Endothelial cell (in vitro differentiated cells): ENCODE data around the gene CFAP141. TPM values are rescaled to one million over a fixed set of nuclear protein-coding genes. Genes with fewer than 3 reads are reported as not detected.

ENCODE experiments used
- DNase-seq: peaks from one replicate; pipeline ENCODE4 v3.0.0; 2021; ENCODE audit warnings: low spot score
- H3K27ac Mint-ChIP-seq: one replicate; pipeline ENCODE4 v1.8.0; 2021; ENCODE audit warnings: mixed read lengths, inconsistent platforms; ENCODE audit not compliant: unreplicated experiment
- H3K27me3 Mint-ChIP-seq: one replicate; pipeline ENCODE4 v1.8.0; 2021; ENCODE audit warnings: mild to moderate bottlenecking, moderate library complexity, mixed read lengths, inconsistent platforms; ENCODE audit not compliant: unreplicated experiment
- H3K36me3 Mint-ChIP-seq: one replicate; pipeline ENCODE4 v1.8.0; 2021; ENCODE audit warnings: mild to moderate bottlenecking, low read depth, mixed read lengths, inconsistent platforms; ENCODE audit not compliant: unreplicated experiment
- H3K4me1 Mint-ChIP-seq: one replicate; pipeline ENCODE4 v1.8.0; 2021; ENCODE audit warnings: mild to moderate bottlenecking, mixed read lengths, inconsistent platforms; ENCODE audit not compliant: unreplicated experiment
- H3K4me3 Mint-ChIP-seq: one replicate; pipeline ENCODE4 v1.8.0; 2021; ENCODE audit warnings: mild to moderate bottlenecking, mixed read lengths, inconsistent platforms; ENCODE audit not compliant: unreplicated experiment
- H3K9me3 Mint-ChIP-seq: one replicate; pipeline ENCODE4 v1.8.0; 2021; ENCODE audit warnings: mixed read lengths, inconsistent platforms; ENCODE audit not compliant: unreplicated experiment
- total RNA-seq: library from RNA; stranded (reverse); fragmentation: NEBNext Ultra II Directional; extraction: Animal tissue kit (Norgen Biotek cat#: 25700); gene quantifications from one replicate; pipeline ENCODE4 v1.2.1, GENCODE V29; 2021; ENCODE audit not compliant: unreplicated experiment
- TF ChIP-seq, protein P1 (sequence below): fragments of 200-600 bp; sonication (generic); IDR thresholded peaks from one replicate; pipeline ENCODE4 v1.5.0; 2021; ENCODE audit warnings: antibody characterized with exemption; ENCODE audit not compliant: unreplicated experiment

Gene CFAP141
- total RNA-seq, 1 donor from 2014 or later = not detected

DNA sequence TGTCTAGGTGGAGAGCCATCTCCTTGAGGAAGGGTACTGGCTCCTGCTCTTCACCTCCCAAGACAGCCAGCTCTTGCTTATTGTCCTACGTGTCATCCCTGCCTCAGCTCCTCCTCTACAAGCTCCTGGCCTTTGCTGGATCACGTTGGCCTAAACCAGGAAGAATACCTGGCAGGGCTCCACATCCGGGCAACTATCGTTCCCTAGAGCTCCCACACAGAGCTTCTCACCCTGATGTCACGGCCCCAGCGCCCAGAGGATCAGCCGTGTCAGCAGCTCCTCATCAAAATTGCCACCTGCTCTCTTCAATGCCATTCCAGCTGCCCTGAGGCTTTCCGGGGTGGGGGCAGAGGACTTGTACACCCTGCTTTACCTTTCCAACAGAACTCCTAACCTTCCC, 12.3 kb downstream of the CFAP141 start:
- Mint-ChIP-seq H3K4me1 (peaks cover 14% of the 10 kb centered on the region), H3K4me3 (no peak overlapping the region), H3K27me3 (peaks cover 7% of the 10 kb centered on the region), H3K9me3 (no peaks in the 10 kb centered on the region), H3K36me3 (peaks cover 3% of the 10 kb centered on the region), H3K27ac (no peak overlapping the region)
- TF ChIP-seq, protein P1, sequence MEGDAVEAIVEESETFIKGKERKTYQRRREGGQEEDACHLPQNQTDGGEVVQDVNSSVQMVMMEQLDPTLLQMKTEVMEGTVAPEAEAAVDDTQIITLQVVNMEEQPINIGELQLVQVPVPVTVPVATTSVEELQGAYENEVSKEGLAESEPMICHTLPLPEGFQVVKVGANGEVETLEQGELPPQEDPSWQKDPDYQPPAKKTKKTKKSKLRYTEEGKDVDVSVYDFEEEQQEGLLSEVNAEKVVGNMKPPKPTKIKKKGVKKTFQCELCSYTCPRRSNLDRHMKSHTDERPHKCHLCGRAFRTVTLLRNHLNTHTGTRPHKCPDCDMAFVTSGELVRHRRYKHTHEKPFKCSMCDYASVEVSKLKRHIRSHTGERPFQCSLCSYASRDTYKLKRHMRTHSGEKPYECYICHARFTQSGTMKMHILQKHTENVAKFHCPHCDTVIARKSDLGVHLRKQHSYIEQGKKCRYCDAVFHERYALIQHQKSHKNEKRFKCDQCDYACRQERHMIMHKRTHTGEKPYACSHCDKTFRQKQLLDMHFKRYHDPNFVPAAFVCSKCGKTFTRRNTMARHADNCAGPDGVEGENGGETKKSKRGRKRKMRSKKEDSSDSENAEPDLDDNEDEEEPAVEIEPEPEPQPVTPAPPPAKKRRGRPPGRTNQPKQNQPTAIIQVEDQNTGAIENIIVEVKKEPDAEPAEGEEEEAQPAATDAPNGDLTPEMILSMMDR = no peak
- DNase-seq = no peak

GRCh38 chr1:154192476-154192875, 13.7 kb downstream of the CFAP141 start:
- H3K4me1 Mint-ChIP-seq = peaks cover 14% of the 10 kb centered on the region
- TF ChIP-seq, protein P1 = no peak
- peak overlapping the region; percentile 74 for H3K4me3 Mint-ChIP-seq
- peak overlapping the region; percentile 85 for H3K27ac Mint-ChIP-seq
- DNase-seq = no peak
- H3K36me3 Mint-ChIP-seq = peaks cover 3% of the 10 kb centered on the region
- peaks cover 7% of the 10 kb centered on the region for H3K27me3 Mint-ChIP-seq
- no peaks in the 10 kb centered on the region for H3K9me3 Mint-ChIP-seq

DNA sequence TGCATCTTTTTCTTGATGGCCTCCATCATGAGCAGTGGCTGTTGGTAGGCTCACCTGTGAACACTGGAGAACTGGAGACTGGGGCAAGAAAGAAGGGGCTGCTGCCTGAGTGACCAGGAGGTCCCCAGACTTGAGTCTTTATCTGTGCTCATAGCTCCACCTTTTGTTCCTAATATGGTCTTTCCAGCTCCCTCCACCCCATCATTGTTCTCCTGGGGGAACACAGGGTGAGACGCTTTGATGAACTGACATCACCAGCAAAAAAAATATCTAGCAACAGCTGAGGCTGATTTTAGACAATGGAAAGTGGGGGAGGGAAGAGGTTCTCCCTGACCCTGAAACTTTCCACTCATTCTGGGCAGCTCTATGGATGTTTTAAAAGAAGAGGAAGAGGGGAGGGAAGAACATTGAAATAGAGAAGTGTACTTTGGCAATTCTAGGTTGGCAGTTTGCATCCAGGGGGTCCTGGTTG, 14.1 kb downstream of the CFAP141 start, which contains the start of gene TPM3:
TSS of gene TPM3 (minus strand) at position 111 of the 472 bp plus-strand sequence. CDS start at position 29, 82 bp downstream.
- H3K27ac Mint-ChIP-seq = peak within 1 kb of the TSS; percentile 87
- DNase-seq = no peak

DNA sequence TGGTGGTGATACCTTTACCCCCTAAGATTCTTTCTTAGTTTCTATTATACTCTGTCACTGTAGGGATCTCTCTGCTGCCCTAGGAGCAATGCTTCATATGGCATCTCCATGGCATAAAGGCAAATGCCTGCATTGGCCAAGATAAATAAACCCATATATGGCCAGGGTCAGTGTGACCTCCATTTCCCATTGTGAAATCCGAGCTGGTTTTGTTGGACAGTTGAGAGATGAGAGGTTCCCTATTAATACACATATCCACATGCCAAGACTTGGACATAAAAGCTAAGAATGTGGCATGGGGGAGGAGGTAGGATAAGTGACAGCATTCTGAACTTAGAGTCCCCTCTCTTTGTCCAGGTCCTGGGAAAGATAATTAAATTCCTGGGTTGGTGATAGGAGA, 15.6 kb downstream of the CFAP141 start:
- no peak for DNase-seq
- peaks cover 3% of the 10 kb centered on the region for H3K36me3 Mint-ChIP-seq
- peaks cover 9% of the 10 kb centered on the region for H3K27me3 Mint-ChIP-seq
- no peak overlapping the region for H3K4me3 Mint-ChIP-seq
- TF ChIP-seq, protein P1 = no peak
- peaks cover 17% of the 10 kb centered on the region for H3K4me1 Mint-ChIP-seq
- H3K9me3 Mint-ChIP-seq = no peaks in the 10 kb centered on the region
- no peak overlapping the region for H3K27ac Mint-ChIP-seq

More for the DNA sequence above, 14.1 kb downstream of the CFAP141 start, which contains the start of gene TPM3:
- Mint-ChIP-seq H3K4me3 (peak within 1 kb of the TSS; percentile 74), H3K9me3 (no peaks in the 10 kb centered on the region), H3K4me1 (peaks cover 14% of the 10 kb centered on the region), H3K27me3 (peaks cover 7% of the 10 kb centered on the region), H3K36me3 (peaks cover 3% of the 10 kb centered on the region)
- TF ChIP-seq, protein P1 = no peak

GRCh38 chr1:154186852-154187501, 19.2 kb downstream of the CFAP141 start:
- Mint-ChIP-seq H3K4me1 (peaks cover 22% of the 10 kb centered on the region), H3K9me3 (no peaks in the 10 kb centered on the region), H3K27ac (peak overlapping the region; percentile 34), H3K4me3 (no peak overlapping the region), H3K27me3 (peaks cover 11% of the 10 kb centered on the region), H3K36me3 (peaks cover 10% of the 10 kb centered on the region)
- DNase-seq = no peak
- TF ChIP-seq, protein P1 = no peak
